ENCODE data around the gene OR1A2.
"Not testable (repeated sequence)": the region's sequence is repeated elsewhere in the genome, so short reads cannot be mapped to it uniquely, and the experiment has no call there.

The OR1A2 gene, protein sequence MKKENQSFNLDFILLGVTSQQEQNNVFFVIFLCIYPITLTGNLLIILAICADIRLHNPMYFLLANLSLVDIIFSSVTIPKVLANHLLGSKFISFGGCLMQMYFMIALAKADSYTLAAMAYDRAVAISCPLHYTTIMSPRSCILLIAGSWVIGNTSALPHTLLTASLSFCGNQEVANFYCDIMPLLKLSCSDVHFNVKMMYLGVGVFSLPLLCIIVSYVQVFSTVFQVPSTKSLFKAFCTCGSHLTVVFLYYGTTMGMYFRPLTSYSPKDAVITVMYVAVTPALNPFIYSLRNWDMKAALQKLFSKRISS

DNA sequence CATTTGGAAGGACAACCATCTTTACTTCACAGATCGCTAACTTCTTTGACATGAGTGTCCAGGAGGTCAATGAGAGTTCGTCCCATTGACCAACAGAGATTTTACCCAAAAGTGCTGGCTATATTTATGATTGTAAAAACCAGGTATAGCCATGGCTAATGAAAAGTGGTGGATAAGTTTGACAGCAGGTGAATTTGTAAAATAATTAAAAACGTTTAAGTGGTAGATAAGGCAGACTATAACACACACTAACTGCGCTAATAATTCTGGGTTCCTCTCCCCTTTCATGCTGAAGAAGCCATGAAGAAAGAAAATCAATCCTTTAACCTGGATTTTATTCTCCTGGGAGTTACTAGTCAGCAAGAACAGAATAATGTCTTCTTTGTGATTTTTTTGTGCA is at the start of gene OR1A2:
Gene OR1A2 (plus strand): TSS at position 301 of the 400 bp plus-strand sequence. CDS start 0 bp downstream, at position 301.
- no peak for DNase-seq

DNA sequence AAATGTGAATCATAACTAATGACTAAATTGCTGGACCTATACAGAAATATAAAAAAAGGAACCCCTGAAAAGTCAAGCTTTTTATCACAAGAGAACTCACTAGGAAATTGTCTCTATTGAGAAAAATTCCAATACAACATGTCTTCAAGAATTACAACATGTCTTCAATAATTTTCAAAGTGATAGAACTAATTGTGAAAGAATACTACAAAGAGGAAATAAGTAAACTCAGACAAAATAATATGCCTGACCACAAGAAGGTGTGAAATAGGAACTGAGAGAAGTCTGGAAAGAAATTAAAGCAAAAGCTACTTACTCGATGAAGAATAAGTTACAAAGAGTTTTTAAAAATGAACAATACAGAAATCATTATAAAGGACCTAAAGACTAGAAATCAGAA is 40.1 kb upstream of the OR1A2 start:
- no peak for DNase-seq

DNA sequence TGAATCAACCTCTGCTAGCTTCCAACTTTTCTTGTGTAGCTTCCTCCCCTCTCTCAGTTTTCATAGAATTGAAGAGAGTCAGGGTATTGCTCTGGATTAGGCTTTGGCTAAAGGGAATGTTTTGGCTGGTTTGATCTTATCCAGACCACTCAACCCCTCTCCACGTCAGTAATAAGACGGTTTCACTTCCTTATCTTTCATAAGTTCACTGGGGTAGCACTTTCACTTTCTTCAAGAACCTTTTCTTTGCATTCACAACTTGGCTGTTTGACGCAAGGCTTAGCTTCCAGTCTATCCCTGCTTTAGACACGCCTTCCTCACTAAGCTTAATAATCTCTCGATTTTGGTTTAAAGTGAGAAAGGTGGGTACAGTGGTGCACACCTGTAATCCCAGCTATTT is 29.7 kb upstream of the OR1A2 start:
- DNase-seq = peak; percentile 3

DNA sequence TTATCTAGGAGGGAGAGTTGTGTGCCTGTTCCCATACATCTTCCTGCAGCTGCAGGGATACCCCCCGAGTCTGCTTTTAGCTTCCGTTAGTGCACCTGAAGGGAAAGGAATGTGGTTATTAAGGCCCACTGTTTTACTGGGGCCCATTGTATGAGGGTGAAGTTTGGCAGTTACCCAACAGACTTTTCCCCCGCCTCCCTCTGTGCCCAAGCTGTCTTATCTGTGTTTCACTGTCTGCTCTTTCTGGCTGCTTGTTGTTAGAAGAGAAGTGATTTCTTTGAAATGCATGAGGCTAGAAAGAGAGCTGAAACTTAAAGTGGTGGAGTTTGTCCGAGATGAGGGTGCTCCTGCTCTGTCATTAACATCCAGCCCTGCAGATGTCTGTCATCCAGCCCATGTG is 7.4 kb upstream of the OR1A2 start:
- DNase-seq = peak; percentile 46

DNA sequence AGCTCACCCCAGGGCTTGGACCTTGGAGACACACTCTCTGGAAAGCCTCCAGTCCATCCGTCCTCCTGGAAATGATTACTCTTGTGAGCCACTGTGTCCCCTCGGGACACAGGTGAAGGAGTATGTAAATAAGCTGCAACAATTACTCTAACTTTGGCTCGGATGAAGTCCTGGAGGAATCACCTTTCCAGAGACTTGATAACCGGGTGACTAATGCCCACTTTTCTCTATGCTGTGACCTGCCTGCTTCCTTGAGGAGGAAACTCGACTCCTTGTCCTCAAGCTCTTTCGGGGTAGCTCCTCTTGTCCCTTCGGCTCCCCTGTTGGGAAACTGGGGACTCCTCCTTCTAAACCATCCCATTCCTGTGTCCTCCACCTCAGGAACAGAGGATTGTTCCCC is 10.0 kb downstream of the OR1A2 start, which contains the start of gene OR1A1:
Gene OR1A1 (plus strand): TSS at position 301 of the 400 bp plus-strand sequence. CDS start 7,954 bp downstream, outside the sequence.
- DNase-seq = no peak

DNA sequence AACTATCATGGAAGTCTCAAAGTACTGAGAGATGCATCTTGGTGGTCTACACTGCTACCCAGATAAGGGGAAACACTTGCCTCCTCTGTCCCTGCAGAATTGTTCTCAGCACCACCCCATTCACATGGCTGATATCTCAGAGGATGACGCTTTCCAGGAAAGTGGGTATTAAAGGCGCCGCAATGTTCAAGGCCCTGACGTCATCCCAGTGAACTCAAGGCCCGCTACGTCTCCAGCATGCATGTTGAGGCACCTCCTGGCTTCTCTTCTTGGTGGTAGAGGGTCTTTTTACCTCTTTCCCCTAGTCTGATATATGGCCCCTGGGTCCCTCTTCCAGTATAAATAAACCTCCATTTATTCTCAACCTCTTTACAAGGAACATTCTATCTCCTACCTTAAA is 11.2 kb downstream of the OR1A2 start:
- DNase-seq = no peak

DNA sequence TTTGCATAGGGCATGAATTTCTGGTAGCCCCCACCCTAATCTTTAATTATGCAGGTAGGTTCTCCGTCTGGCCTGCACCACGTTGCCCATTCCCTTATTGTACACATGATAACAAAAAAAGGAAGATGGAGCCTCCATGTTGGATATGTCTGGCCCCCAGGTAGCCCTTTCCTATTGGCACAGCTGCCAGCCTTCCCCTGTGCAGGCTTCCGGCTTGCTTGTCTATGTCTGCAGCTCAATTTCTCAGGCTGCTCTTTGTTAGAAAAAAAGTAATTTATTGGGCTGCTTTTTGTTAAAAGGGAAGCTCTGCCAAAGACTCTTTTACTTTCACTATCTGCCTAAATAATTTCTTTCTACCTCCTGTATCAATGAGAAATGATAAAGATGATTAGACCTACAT is 15.7 kb downstream of the OR1A2 start:
- no peak for DNase-seq

DNA sequence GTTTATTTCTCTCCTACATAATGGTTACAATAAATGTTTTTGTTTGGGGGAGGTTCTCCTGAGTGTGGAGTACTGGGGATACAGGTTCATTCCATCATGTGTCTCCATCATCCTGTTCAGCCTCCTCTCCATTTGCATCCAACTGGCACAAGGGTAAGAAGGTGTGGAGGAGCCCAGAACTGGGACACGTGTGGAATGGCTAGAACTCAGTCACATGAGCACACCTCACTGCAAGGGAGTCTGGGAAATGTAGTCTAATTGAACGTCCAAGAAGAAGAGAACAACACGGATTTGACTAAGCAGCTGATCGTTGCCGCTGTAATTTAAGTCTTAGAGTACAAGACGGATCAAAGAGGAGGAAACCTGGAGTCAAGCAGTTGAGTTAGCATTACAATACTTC is 16.3 kb downstream of the OR1A2 start:
- no peak for DNase-seq

DNA sequence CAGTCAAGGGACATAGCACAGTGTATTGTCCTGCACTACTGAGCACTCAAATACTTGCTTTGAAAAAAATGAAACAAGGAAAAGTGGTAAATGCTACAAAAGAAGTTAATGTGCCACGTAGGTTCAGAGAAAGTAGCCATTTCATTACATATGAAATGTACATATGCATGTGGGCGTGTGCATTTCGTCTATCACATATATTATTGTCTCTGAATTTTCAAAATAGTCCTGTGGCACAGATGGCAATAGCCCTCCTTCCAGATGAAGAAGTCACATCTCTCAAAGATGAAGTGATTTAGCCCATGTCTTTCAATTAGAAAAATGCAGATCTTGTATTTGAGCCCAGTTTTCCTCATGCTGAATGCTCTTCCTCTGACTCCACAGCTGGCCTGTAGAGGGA is 22.7 kb downstream of the OR1A2 start:
- not testable (repeated sequence) for DNase-seq

DNA sequence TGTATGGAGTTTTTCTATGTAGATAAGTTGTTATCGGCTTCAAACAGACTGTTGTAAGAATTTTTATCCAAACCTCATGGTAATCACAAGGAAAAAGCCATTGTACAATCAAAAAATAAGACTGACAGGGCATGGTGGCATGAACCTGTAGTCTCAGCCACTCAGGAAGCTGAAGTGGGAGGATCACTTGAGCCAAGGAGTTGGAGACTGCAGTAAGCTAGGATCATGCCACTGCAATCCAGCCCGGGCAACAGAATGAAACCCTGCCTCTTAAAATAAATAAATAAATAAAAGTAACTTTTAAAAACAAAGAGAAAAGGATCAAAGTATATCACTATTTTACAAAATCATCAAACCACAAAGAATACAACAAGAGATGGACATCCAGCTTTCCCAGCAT is 24.5 kb downstream of the OR1A2 start:
- DNase-seq = peak; percentile 1

DNA sequence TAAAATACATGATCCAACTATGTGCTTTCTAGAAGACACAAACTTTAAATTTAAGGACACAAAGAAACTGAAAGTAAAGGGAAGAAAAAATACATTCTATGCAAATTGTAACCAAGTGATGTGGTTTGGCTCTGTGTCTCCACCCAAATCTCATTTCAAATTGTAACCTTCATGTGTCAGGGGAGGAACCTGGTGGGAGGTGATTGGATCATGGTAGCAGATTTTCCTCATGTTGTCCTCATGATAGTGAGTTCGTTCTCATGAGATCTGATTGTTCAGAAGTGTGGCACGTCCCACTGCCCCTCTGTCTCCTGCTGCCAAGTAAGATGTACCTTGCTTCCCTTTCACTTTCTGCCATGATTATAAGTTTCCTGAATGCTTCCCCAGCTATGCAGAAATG is 25.2 kb downstream of the OR1A2 start:
- DNase-seq = no peak

DNA sequence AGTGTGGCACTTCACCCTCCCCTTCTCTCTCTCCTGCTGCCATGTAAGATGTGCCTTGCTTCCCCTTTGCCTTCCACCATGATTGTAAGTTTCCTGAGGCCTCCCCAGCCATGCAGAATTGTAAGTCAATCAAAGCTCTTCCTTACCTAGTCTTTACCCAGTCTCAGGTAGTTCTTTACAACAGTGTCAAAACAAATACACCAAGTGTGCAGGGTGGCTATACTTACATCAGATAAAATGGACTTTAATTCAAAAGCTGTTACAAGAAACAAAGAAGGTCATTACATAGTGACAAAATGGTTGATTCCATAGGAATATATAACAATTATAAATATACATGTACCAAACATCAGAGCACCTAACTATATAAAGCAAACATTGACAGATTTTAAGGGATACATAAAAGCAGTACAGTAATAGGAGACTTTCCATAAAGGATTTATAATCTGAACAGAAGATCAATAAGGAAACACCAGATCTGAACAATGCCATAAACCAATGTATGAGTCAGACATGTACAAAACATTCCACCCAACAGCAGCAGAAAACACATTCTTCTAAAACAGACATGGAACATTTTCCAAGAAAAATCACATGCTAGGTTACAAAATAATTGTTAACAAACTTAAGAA is 27.5 kb downstream of the OR1A2 start:
- DNase-seq = not testable (repeated sequence)

DNA sequence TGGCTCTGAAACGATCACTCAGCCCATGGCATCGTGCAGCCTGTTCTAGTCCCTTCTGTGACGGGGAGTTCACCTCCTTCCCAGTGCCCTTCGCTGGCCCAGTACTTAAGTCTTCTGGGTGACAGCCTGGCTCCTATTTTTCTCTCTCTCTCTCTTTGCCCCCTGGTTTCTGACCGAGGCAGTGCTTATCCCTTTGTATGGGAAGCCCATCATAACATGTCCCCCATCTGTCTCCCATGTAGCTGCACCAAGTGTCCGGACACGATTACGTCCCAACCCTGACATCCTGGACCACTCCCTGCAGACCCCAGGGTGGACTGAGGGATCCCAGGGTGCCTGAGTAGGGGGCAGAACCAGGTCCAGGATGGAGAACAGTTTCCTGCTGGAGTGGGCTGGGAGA is 35.0 kb downstream of the OR1A2 start:
- not testable (repeated sequence) for DNase-seq

DNA sequence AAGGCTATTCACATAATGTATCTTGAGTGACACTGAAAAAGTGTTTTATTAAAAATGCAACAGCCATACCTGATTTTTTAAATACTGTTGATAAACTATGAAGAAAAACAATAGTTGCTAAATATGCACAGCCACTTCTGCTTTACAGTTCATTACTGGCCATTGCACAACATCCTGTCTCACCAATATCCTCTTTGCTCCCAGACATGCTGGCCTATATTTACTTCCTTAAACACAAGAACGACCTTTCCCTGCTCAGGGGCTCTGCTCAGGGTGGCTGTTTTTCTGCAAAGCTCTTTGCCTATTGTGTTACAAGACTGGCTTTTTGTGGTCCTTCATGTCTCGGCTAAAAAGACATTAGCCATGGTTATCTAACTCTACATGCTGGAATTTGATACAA is 41.4 kb downstream of the OR1A2 start:
- peak; percentile 44 for DNase-seq

DNA sequence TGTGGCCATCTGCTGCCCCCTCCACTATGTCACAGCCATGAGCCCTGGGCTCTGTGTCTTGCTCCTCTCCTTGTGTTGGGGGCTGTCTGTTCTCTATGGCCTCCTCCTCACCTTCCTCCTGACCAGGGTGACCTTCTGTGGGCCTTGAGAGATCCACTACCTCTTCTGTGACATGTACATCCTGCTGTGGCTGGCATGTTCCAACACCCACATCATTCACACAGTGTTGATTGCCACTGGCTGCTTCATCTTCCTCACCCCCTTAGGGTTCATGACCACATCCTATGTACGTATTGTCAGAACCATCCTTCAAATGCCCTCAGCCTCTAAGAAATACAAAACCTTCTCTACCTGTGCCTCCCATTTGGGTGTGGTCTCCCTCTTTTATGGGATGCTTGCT is 43.7 kb downstream of the OR1A2 start:
- not testable (repeated sequence) for DNase-seq

DNA sequence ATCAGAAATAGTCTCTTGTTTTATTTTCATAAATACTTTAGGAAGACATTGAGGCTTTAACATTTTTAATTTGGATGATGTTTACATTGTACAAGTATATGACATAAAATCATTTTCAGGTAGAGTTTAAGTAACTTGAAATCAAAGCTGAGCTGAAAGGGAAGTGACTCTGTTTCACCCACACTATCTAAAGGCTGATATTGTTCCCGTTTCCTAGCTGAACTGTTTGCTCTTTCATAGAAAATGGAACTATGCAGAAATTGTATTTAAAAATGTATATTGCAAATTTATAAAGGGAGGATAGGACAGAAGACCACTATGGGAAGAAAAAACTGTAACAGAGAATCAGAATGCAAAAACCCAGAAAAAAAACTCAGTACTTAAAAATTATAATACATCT is 47.5 kb downstream of the OR1A2 start:
- not testable (repeated sequence) for DNase-seq
